IPS-18c (cell line): ENCODE measurements around the gene UNG.

Experiments
- H3K4me3 ChIP-seq: 2 replicates; pipeline ENCODE4 v1.7.0; 2013; ENCODE audit warnings: low read depth, mild to moderate bottlenecking, low read length, moderate library complexity; ENCODE audit not compliant: insufficient read depth
- H3K9me3 ChIP-seq: one replicate; pipeline ENCODE4 v1.6.1; 2013; ENCODE audit warnings: mild to moderate bottlenecking, low read length, moderate library complexity; ENCODE audit not compliant: control insufficient read depth, insufficient read depth

UNG gene

DNA sequence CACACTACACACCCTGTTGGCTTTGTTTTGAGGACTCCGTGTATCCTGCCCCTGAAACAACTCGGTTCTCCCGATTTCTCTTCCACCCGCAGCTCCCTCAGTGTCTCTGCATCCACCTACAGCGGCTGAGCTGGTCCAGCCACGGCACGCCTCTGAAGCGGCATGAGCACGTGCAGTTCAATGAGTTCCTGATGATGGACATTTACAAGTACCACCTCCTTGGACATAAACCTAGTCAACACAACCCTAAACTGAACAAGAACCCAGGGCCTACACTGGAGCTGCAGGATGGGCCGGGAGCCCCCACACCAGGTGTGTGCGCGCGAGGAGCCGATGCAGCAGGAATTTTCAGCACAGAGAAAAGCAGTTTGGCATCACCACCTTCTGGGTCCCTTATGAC is 14.6 kb upstream of the UNG start:
- Histone ChIP-seq H3K4me3 (no peak overlapping the region), H3K9me3 (no peaks in the 10 kb centered on the region)

DNA sequence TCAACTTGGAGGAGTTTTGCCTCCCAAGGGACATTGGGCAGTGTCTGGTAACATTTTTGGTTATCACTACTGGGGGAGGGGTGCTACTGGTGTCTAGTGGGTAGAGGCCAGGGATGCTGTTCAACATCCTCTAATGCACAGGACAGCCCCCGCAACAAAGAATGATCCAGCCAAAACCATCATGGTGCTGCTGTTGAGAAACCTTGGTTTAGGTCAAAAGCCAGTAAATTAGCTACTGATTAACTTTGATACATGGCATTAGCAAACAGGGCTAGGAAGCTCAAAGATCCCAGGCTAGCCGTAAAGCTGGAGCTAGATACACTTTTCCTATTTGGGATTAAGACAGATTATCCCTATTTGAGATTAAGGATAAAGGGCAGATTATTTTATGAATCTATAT is 13.0 kb upstream of the UNG start:
- no peaks in the 10 kb centered on the region for H3K9me3 ChIP-seq
- no peak overlapping the region for H3K4me3 ChIP-seq

DNA sequence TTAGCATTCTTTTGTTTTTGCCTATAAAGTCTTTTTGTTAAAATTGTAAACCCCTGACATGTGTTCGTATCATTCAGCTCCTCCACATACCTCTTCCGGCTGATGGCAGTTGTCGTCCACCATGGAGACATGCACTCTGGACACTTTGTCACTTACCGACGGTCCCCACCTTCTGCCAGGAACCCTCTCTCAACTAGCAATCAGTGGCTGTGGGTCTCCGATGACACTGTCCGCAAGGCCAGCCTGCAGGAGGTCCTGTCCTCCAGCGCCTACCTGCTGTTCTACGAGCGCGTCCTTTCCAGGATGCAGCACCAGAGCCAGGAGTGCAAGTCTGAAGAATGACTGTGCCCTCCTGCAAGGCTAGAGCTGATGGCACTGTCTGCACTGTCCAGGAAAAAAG is 11.8 kb upstream of the UNG start:
- H3K4me3 ChIP-seq: no peak overlapping the region
- no peaks in the 10 kb centered on the region for H3K9me3 ChIP-seq

DNA sequence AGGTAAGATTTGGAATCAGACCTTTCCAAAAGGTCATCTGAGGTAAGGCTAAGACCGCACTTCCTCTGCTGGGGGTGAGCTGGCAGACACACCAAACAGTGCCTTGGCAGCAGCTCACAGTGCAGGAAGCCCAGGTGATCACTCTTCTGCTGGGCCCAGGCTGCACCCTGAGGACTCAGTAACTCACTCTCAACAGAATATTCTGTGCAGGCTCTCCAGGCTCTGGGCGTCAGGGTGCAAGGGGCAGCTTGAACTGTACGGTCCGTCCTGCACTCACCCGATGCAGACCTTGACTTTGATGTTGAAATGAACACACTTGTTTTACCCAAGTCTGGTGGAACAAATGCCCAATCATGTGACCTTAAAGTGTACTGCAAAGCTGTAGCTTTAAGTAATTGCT is 10.1 kb upstream of the UNG start:
- Histone ChIP-seq H3K9me3 (no peaks in the 10 kb centered on the region), H3K4me3 (no peak overlapping the region)

DNA sequence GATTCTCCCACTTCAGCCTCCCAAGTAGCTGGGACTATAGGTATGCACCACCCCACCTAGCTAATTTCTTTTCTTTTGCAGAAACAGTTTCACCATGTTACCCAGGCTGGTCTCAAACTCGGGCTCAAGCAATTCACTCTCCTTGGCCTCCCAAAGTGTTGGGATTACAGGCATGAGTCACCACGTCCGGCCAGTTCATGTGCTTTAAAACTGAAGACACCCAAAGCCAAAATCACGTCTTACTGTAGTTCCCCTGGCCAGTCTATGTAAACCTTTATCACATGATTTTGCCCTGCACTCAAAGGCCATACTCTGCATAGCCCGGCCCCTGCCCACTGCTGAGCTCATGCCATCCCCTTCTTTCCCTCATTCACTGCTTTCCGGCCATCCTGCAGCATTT is 8.6 kb upstream of the UNG start:
- H3K9me3 ChIP-seq: no peaks in the 10 kb centered on the region
- H3K4me3 ChIP-seq: no peak overlapping the region

DNA sequence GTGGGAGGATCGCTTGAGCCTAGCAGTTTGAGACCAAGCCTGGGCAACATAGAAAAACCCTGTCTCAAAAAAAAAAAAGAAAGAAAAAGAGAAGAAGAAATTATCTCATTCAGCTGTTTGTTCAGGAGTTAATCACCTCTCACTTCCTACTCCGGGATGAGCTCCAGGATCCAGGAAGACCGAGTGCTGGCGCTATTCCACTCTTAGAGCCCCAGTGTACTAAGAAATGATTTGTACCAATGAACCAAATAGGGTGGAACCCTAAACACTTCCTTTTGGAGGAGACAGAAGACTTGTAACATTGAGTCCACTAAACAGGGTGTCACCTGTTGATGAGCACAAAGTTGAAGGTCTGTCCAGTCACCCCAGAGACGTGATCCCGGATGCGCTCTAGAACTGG is 7.7 kb upstream of the UNG start:
- H3K4me3 ChIP-seq: no peak overlapping the region
- no peaks in the 10 kb centered on the region for H3K9me3 ChIP-seq

DNA sequence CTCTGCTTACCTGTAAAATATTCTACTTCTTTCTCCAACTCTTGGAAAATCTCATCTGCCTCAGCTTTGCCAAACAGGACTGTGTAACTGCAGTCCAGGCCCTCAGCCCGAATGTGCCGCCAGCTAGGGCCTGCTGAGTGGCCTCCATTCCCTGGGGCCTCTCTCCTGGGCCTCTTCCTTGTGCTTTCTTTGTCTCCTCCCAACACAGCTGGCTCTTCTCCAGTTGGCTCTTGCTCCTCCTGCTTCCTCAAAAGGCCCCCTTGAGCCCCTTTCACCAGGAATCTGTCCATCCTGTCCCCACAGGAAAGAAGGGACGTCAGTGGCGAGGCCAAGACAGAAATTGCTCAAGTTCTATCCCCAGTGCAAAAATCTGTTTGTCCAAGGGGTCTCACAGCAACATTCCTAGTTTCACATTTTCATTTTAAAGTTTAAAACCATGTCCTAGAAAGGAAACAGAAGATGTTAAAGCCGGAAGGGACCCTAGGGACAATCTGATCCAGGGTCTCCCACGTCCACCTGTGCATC is 4.8 kb upstream of the UNG start:
- H3K4me3 ChIP-seq: peak overlapping the region; percentile 50
- no peaks in the 10 kb centered on the region for H3K9me3 ChIP-seq

DNA sequence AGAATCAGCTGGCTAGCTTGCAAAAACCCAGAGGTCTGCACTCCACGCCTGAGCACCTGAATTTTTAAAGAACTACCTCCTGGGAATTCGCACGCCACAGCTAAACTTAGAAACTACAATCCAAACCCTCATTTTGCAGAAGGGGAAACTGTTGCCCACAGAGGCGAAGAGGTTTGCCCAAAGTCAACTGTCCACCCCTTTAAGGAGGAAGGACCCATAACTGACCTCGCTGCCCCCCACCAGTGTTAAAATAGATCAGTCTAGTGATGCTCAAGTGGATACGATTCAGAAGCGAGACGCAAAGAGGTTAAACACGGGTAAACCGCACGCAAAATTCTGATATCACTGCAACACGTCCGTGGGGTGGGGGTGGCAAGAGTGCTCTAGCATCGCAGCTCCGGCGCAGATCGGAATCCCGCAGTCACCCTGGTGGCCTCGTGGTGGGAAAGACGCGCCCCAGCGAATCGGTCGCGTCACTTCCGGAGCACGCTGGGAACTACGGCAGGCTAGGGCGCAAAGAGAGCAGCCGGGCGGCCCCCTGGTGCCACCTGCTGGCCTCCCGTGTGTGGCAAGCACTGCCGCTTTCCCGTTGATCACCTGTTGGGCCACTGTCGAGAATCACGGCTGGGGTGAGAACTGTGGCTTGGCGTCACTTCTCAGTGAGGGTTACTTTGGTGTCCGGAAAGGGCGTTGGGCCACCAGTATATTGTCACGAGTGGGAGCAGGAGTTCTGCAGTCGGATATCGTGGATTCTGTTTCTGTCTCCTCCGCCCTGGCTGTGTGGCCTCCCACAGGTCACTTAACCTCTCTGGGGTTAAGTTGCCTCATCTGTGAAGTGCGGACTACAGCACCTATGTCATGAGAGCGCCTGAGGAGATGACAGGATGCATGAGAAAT is 4.1 kb upstream of the UNG start, which contains the start of gene ALKBH2:
Gene ALKBH2, minus strand, starts transcription at position 451 of the 897 bp plus-strand sequence. CDS start 686 bp downstream, outside the sequence.
- Histone ChIP-seq H3K9me3 (no peaks in the 10 kb centered on the region), H3K4me3 (peak within 1 kb of the TSS; percentile 50)

DNA sequence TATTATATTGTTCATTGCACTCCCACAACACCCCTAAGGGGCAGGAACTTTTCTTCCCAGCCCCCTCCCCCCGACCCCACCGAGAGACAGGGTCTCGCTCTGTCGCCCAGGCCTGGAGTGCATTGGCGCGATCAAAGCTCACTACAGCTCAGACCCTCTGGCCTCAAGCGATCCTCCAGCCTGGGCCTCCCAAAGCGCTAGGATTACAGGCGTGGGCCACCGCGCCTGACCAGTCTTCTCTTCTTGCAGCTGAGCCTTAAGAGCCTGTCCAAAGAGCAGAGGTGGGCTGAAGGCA is 310 bp upstream of the UNG start:
- Histone ChIP-seq H3K9me3 (no peaks in the 10 kb centered on the region), H3K4me3 (peak overlapping the region; percentile 84)

DNA sequence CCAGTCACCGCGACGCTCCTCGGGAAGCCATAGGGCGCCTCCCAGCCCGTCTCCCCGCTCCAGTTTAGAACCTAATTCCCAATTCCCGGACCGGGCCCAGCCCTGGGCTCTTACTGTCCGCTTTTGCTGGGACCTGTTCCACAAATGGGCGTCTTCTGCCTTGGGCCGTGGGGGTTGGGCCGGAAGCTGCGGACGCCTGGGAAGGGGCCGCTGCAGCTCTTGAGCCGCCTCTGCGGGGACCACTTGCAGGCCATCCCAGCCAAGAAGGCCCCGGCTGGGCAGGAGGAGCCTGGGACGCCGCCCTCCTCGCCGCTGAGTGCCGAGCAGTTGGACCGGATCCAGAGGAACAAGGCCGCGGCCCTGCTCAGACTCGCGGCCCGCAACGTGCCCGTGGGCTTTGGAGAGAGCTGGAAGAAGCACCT is 797 bp downstream of the UNG start:
- no peaks in the 10 kb centered on the region for H3K9me3 ChIP-seq
- H3K4me3 ChIP-seq: peak overlapping the region; percentile 84

DNA sequence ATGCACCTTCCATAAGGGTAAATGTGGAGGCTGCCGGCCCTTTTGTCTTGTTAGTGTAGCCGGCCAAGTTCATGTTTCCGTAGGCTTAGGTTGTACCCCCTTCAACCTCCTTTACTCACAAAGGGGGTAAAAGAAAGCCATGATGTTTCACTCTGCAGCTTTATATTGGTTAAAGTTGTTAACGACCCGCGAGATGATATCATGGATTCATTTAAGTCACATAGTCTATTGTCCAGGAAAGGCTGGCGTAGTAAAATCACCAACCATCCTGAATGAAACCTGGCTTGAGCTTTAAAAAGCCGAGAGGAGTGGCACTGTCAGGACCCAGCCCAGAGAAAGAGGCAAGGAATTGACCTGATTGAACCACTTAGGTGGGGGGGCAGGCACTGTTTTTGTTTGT is 1.3 kb downstream of the UNG start:
- Histone ChIP-seq H3K9me3 (no peaks in the 10 kb centered on the region), H3K4me3 (peak overlapping the region; percentile 84)

DNA sequence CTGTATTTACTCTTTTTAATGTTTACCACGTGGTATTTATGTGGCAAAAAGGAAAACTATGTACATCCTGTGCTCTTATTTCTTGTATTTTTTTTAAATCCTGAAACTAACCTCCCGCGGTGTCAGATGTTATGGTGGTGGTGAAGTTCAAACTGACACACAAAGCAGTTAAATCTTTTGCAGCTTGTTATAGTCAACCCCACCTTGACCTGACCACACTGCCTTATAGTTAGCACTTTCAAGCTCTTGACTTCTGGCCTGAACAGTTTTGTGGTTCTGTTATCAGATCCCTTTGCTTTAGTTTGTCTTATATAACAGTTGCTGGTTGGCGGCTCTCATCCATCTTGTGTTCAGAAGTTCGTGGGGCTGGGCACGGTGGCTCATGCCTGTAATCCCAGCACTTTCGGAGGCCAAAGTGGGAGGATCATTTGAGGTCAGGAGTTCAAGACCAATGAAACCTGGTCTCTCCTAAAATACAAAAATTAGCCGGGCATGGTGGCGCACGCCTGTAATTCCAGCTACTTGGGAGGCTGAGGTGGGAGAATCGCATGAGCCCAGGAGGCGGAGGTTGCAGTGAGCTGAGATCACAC is 2.1 kb downstream of the UNG start:
- H3K4me3 ChIP-seq: no peak overlapping the region
- H3K9me3 ChIP-seq: no peaks in the 10 kb centered on the region

DNA sequence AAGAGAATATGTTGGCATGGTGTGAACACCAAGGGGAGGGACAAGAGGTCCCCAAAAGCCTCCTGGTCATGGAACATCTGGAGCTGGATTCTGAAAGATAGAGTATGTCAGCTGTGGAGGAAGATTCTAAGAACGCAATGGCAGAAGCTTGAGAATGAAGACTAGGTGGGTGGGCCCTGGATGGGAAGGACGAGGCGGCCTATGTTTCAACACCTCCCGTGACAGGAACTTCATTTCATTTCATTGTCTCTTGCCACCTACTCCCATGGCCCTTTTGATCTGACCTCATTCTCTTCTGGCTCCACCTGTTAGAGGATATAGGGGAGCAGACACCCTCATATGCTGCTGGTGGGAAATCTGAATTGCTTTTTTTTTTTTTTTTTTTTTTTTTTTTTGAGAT is 3.3 kb downstream of the UNG start:
- Histone ChIP-seq H3K9me3 (no peaks in the 10 kb centered on the region), H3K4me3 (no peak overlapping the region)

DNA sequence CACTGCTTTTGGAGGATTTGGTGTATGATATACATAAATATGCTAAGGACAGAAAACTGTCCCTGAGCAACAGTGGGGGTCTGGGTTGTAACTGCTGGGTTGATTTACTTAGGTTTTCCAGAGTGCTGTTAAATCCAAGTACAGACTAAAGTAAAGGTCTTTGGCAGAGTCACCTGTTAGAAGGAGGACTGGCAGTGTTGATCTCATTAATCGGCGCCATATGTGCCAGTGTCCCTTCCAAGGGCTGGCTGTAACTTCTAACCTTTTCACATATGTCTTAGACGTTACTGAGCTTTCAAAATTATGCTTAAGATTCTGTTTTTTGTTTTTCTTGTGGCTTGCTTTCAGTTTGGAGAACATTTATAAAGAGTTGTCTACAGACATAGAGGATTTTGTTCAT is 5.1 kb downstream of the UNG start:
- H3K9me3 ChIP-seq: no peaks in the 10 kb centered on the region
- no peak overlapping the region for H3K4me3 ChIP-seq

DNA sequence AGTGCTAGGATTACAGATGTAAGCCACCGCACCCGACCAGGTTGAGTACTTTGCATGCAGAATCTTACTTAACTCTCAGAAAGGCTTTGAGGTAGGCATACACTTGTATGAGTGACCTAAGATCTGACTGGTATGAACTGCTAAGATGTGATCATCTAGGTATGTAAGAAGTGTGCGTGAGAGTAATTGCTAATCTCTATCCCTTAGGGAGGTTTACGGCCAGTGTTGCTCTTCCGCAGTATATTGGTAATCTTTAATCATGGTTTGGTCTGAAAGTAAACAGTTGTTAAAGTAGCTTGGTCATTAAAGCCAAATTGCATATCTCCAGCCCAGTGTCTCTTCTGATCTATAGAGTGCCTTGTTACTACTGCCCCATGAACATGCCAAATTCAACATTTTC is 7.8 kb downstream of the UNG start:
- no peaks in the 10 kb centered on the region for H3K9me3 ChIP-seq
- no peak overlapping the region for H3K4me3 ChIP-seq

DNA sequence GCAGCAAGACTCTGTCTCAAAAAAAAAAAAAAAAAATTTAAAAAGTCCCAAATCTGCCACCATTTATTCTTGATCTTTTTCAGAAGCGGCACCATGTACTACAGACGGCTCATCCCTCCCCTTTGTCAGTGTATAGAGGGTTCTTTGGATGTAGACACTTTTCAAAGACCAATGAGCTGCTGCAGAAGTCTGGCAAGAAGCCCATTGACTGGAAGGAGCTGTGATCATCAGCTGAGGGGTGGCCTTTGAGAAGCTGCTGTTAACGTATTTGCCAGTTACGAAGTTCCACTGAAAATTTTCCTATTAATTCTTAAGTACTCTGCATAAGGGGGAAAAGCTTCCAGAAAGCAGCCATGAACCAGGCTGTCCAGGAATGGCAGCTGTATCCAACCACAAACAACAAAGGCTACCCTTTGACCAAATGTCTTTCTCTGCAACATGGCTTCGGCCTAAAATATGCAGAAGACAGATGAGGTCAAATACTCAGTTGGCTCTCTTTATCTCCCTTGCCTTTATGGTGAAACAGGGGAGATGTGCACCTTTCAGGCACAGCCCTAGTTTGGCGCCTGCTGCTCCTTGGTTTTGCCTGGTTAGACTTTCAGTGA is 12.5 kb downstream of the UNG start:
- Histone ChIP-seq H3K4me3 (no peak overlapping the region), H3K9me3 (no peaks in the 10 kb centered on the region)

DNA sequence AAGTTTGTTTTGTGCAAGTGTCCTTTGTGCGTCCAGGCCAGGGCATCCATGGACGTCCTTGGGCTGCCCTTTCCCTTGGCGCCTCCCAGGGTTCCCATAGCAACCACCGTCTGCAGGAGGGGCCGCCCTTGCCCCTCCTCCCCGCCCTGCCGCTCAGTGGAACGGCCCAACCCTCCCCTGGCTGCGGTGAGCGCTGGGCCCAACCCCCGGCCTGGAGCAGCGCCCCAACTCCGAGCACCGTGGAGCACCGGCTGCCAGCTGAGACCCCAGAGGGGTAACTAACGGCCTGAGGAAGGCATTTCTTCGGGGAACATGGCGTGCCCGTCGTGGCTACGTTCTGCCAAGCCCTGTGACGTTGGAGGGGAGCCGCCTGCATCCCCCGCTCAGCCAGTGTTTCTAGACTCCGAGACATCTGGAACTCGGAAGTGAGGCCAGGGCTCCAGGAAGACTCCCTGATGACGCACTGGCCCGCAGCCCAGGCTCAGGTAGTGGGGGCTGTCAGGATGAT is 13.6 kb downstream of the UNG start:
- H3K9me3 ChIP-seq: no peaks in the 10 kb centered on the region
- peak overlapping the region; percentile 59; the same call in 1 of the 2 replicates for H3K4me3 ChIP-seq
